HL-60 (cell line): ENCODE results near the gene JPT2.

Source experiments
- GABPA ChIP-seq: IDR thresholded peaks from 2 replicates; pipeline ENCODE4 v1.6.1; 2012; ENCODE audit warnings: low read depth
- POLR2AphosphoS5 ChIP-seq: IDR thresholded peaks from 2 replicates; pipeline ENCODE4 v1.6.1; 2012; ENCODE audit warnings: low read depth
- TF ChIP-seq, protein P1 (sequence below): IDR thresholded peaks from one replicate; pipeline ENCODE4 v1.5.1; 2011; ENCODE audit warnings: low read length, control low read depth, inconsistent platforms; ENCODE audit not compliant: insufficient read depth
- TF ChIP-seq, protein P2 (sequence below): IDR thresholded peaks from 2 replicates; pipeline ENCODE4 v1.6.1; 2012; ENCODE audit warnings: low read depth; ENCODE audit not compliant: insufficient replicate concordance

DNA sequence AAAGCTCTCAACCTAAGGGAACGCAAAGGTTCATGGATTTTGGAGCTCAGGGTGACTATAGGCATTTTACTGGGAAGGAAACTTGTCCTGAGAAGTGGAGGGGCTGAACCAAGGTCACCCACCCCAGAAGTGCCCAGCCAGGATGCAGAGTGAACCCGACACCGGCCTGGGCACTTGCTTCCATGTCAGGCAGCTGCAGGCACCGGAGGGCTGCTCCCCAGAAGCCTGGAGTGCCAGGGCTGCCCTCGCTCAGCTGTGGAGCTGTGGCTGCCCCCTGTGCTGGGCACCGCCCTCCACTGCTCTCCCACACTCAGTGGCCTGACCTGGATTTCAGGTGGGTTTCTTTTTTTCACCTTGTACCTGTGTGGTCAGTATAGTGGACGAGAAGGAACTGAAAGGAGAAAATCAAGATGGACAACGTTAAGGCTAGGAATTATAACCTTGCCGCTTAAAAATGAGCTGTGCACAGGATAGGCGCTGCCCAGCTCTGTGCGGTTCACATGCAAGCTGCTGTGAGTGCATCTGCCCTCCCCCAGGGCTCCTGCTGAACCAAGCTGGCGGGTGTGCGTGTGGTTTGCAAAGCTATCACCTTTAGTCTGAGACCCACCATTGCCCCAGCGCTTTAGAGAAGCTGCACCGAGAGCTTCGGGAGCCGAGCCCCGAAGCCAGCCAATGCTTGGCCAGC, 30.1 kb downstream of the JPT2 start:
- TF ChIP-seq, protein P1, sequence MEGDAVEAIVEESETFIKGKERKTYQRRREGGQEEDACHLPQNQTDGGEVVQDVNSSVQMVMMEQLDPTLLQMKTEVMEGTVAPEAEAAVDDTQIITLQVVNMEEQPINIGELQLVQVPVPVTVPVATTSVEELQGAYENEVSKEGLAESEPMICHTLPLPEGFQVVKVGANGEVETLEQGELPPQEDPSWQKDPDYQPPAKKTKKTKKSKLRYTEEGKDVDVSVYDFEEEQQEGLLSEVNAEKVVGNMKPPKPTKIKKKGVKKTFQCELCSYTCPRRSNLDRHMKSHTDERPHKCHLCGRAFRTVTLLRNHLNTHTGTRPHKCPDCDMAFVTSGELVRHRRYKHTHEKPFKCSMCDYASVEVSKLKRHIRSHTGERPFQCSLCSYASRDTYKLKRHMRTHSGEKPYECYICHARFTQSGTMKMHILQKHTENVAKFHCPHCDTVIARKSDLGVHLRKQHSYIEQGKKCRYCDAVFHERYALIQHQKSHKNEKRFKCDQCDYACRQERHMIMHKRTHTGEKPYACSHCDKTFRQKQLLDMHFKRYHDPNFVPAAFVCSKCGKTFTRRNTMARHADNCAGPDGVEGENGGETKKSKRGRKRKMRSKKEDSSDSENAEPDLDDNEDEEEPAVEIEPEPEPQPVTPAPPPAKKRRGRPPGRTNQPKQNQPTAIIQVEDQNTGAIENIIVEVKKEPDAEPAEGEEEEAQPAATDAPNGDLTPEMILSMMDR = no peak
- TF ChIP-seq POLR2AphosphoS5 (no peak), GABPA (no peak)
- TF ChIP-seq, protein P2, sequence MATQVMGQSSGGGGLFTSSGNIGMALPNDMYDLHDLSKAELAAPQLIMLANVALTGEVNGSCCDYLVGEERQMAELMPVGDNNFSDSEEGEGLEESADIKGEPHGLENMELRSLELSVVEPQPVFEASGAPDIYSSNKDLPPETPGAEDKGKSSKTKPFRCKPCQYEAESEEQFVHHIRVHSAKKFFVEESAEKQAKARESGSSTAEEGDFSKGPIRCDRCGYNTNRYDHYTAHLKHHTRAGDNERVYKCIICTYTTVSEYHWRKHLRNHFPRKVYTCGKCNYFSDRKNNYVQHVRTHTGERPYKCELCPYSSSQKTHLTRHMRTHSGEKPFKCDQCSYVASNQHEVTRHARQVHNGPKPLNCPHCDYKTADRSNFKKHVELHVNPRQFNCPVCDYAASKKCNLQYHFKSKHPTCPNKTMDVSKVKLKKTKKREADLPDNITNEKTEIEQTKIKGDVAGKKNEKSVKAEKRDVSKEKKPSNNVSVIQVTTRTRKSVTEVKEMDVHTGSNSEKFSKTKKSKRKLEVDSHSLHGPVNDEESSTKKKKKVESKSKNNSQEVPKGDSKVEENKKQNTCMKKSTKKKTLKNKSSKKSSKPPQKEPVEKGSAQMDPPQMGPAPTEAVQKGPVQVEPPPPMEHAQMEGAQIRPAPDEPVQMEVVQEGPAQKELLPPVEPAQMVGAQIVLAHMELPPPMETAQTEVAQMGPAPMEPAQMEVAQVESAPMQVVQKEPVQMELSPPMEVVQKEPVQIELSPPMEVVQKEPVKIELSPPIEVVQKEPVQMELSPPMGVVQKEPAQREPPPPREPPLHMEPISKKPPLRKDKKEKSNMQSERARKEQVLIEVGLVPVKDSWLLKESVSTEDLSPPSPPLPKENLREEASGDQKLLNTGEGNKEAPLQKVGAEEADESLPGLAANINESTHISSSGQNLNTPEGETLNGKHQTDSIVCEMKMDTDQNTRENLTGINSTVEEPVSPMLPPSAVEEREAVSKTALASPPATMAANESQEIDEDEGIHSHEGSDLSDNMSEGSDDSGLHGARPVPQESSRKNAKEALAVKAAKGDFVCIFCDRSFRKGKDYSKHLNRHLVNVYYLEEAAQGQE = no peak
